D721Med (cell line): ENCODE results near the gene VANGL2.

Source experiments
- DNase-seq: peaks from one replicate; pipeline ENCODE4 v3.0.0; 2011; ENCODE audit warnings: low spot score; ENCODE audit not compliant: insufficient read length
- FAIRE-seq: peaks from 2 replicates; lab custom pipeline; 2011; peaks lifted over from hg19 to GRCh38; lab: Jason Lieb, UNC
- CTCF ChIP-seq: IDR thresholded peaks from 2 replicates; pipeline ENCODE4 v1.5.1; 2012; ENCODE audit warnings: mild to moderate bottlenecking, control low read depth; ENCODE audit not compliant: insufficient read depth; ENCODE audit errors: missing control alignments

VANGL2 gene

DNA sequence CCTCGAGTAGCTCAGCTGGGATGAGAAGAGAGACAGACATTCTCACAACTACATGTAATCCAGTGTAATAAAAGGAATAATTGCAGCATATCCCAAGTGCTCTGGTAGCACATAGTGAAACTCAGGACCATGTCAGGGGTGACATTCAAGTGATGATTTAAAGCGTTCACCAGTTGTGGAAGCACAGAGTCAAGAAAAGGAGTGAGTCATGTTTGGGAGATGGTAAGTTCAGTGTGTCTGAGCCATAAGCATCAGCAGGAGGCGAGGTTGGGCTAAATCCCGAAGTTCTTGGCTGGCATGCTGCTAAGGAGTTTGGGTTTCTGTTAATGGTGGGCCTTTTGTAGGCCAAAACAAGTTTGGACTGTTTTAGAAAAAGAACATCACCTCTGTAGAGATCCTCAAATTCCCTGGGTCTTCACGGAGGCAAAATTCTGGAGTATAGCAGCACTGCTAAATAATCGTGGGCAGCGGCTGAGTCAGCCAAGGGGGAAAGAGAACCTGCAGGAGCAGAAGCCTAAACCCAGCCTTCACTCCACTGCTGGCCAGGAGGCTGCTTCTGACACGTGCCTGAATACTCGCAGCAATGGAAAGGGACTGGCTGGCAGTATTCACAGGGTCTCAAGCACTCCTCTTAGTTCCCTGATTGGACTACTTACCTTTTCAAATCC is 40.7 kb upstream of the VANGL2 start:
- FAIRE-seq: no peak
- no peak for DNase-seq
- TF ChIP-seq CTCF: peak; percentile 19

GRCh38 chr1:160360227-160360695 is 40.1 kb upstream of the VANGL2 start:
- DNase-seq (no peak), FAIRE-seq (no peak)
- TF ChIP-seq CTCF: no peak

GRCh38 chr1:160361199-160361598 is 39.2 kb upstream of the VANGL2 start:
- TF ChIP-seq CTCF: no peak
- no peak for FAIRE-seq
- no peak for DNase-seq

DNA sequence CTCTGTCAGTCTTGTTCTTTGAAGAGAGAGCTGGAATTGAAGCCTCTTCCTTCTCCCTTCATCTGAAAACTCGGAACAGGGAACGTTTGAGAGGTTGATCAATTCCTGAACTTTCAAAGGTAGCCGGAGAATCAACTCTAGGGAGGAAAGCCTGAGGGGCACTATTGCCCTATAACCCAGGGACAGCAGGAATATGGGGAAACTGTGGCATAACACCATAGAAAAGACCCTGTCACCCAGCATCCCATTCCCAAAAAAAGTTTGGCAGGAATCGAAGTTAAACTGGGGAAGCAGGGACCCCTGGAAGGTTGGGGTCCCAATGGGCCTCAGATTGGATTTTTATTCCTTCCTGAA is 38.6 kb upstream of the VANGL2 start:
- TF ChIP-seq CTCF: no peak
- DNase-seq (no peak), FAIRE-seq (no peak)

DNA sequence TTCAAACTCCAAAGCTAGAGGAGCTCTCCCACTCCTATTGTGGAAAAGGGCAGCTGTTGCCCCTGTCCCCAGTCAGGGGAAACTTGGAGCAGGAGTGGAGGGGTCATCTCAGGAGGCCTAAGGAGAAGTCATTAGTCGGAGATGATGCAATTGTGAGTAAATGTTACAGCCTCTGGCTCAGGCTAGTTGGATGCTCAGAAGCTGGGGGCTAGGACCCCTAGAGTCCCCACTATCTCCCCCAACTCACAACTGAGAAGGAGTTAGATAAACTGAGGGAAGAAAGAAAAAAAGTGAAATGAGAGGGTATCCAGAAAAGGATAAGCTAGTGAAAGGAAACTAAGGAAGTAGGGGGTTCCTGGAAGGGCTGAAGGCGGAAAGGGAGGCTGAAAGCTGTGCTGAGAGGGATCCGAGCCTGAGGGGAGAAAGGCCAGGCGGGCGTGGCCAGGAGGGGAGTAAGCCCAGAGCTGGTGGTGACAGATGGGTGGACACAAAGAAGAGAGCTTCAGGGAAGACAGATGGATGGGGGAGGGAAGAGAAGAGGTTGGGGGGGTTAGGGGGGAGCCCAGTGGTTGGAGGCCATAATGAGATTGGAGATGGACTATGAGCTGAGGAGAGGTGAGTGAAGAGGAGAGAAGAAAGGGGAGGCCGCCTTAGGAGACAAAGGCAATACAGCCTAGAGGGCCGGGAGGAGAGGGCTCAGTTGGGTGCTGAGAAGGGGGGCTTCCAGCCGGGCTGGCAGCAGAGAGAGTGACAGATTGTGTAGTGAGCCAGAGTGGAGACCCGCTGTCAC is 38.0 kb upstream of the VANGL2 start:
- peak; percentile 85 for FAIRE-seq
- peak; percentile 96 for DNase-seq
- TF ChIP-seq CTCF: no peak

DNA sequence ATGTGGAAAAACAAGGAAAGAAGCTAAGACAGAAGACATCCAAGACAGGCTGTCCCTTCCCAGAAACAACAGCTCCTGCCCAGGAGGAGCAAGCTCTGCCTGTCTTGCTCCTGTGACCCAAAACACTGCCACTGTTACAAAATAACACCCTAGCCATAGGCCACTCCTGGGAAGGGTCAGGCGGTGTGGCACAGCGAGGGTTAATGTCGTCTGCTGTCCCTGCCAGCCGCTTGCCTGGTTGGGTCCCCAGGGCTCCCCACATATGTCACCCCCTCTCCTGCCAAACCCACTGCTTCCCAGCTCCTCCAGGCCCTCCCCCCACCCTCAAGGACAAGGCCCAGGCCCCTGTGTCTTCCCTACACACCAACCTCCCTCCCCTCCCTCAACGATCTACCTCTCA is 37.4 kb upstream of the VANGL2 start:
- FAIRE-seq (peak; percentile 82), DNase-seq (no peak)
- no peak for TF ChIP-seq CTCF
